IPS-20b (cell line): ENCODE measurements around the gene RAB35.

Experiments
- H3K27ac ChIP-seq: one replicate; pipeline ENCODE4 v1.5.1; 2013; ENCODE audit warnings: low read length
- H3K27me3 ChIP-seq: 2 replicates; pipeline ENCODE4 v1.6.1; 2013; ENCODE audit warnings: mild to moderate bottlenecking, low read length, inconsistent platforms; ENCODE audit not compliant: insufficient read depth
- H3K36me3 ChIP-seq: 2 replicates; pipeline ENCODE4 v1.6.1; 2013; ENCODE audit warnings: low read depth, mild to moderate bottlenecking, inconsistent platforms, low read length, moderate library complexity; ENCODE audit not compliant: insufficient read depth
- H3K4me1 ChIP-seq: 2 replicates; pipeline ENCODE4 v1.6.1; 2013; ENCODE audit warnings: mild to moderate bottlenecking, control low read depth, inconsistent platforms, low read length, moderate library complexity; ENCODE audit not compliant: insufficient read depth
- H3K4me3 ChIP-seq: 2 replicates; pipeline ENCODE4 v1.5.1; 2013; ENCODE audit warnings: mild to moderate bottlenecking, low read length, inconsistent platforms
- H3K9ac ChIP-seq: 2 replicates; pipeline ENCODE4 v1.6.1; 2013; ENCODE audit warnings: low read depth, mild to moderate bottlenecking, inconsistent platforms, low read length, moderate library complexity
- H3K9me3 ChIP-seq: 2 replicates; pipeline ENCODE4 v1.6.1; 2013; ENCODE audit warnings: mild to moderate bottlenecking, low read depth, low read length, inconsistent platforms; ENCODE audit not compliant: insufficient read depth

RAB35 gene

DNA sequence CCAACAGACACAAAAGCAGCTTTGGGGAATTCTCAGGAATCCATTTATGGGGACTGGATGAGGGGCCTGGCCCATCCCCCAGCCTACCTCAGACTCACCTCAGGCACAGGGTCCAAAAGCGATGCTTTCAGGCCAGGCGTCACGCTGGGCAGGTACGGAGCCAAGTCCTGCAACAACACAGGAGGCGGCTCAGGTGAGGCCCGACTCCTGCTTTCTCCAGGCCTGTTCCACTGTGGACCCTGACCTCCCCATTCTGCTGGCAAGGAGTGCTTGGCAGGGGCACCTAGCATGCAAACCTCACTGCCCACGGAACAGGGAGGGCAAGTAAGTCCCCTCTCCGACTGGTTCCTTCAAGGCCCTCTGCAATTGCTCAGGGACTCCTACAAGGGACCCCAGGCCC lies 28.6 kb upstream of the RAB35 start:
- Histone ChIP-seq H3K4me1 (no peaks in the 10 kb centered on the region), H3K36me3 (peaks cover 97% of the 10 kb centered on the region), H3K9ac (no peak overlapping the region), H3K4me3 (no peak overlapping the region), H3K27ac (no peak overlapping the region), H3K27me3 (no peaks in the 10 kb centered on the region), H3K9me3 (no peaks in the 10 kb centered on the region)

DNA sequence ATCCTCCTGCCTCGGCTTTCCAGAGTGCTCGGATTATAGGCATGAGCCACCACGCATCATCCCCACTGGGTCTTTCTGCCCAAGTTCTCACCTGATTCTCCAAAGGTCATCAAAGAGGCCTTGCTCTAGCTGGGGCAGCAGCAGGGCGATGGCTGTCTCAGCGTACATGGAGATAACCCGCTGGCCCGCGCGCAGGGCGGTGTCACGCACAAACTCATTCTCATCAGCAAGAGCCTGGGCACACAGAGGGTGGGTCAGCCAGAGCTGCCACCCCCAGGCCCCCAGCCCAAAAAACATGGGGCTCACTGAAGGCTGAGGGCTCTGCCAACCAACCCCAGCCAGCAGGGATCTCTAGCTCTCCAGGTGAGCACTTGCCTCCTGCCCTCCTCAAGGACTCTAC lies 27.7 kb upstream of the RAB35 start:
- Histone ChIP-seq H3K4me3 (no peak overlapping the region), H3K27ac (no peak overlapping the region), H3K4me1 (no peaks in the 10 kb centered on the region), H3K36me3 (peaks cover 97% of the 10 kb centered on the region), H3K9ac (no peak overlapping the region), H3K27me3 (no peaks in the 10 kb centered on the region), H3K9me3 (no peaks in the 10 kb centered on the region)

DNA sequence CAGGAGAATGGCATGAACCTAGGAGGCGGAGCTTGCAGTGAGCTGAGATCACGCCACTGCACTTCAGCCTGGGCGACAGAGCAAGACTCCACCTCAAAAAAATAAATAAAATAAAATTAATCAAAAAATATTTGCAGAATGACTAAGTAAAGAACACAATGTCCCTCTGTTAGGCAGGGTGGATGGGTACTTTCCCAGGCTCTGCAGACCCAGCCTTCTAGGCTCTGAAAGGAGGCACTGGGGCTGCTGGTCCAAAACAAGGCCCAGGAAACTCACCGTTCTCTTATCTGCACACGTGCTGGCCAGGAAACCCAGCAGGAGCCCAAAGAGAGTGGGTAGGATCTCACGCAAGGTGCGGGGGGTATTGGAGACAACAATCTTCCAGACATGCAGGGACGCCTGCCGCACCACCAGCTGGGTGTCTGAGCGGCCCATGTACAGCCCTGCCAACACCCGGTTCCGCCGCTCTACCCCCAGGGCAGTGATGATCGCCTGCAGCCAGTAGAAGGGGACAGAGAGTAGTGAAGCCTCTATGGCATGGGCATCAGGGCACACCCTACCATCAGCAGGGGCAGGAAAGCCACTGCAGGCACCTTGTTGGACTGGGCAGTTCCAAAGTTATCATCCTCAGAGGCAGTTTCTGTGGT lies 25.8 kb upstream of the RAB35 start:
- no peaks in the 10 kb centered on the region for H3K27me3 ChIP-seq
- no peak overlapping the region for H3K4me3 ChIP-seq
- no peaks in the 10 kb centered on the region for H3K9me3 ChIP-seq
- no peak overlapping the region for H3K27ac ChIP-seq
- H3K9ac ChIP-seq = no peak overlapping the region
- H3K4me1 ChIP-seq = no peaks in the 10 kb centered on the region
- peaks cover 96% of the 10 kb centered on the region for H3K36me3 ChIP-seq

DNA sequence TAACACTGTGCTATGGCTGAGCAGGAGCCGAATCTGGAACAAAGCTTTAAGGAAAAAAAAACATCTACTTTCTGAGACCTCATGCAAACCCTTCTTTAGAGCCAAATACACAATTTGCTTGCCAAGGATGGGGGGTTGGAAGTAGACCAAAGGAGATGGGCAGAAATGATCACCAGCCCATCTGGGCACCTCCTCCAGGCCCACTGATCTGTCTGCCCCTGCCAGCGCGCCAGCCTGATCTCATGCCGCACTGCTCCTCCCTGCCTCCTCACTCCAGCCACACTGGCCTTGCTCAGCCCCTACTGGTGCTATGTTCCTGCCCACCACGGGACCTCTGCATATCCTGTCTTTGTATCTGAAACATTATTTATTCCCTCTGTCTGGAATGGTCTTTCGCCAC lies 24.8 kb upstream of the RAB35 start:
- Histone ChIP-seq H3K27ac (no peak overlapping the region), H3K4me1 (no peaks in the 10 kb centered on the region), H3K36me3 (peaks cover 96% of the 10 kb centered on the region)

GRCh38 chr12:120140603-120141002 lies 24.1 kb upstream of the RAB35 start:
- H3K4me3 ChIP-seq = no peak overlapping the region
- H3K27me3 ChIP-seq = no peaks in the 10 kb centered on the region
- H3K36me3 ChIP-seq = peaks cover 97% of the 10 kb centered on the region
- H3K4me1 ChIP-seq = no peaks in the 10 kb centered on the region
- H3K9ac ChIP-seq = no peak overlapping the region
- no peak overlapping the region for H3K27ac ChIP-seq
- no peaks in the 10 kb centered on the region for H3K9me3 ChIP-seq

More for the DNA sequence above, 24.8 kb upstream of the RAB35 start:
- no peaks in the 10 kb centered on the region for H3K27me3 ChIP-seq
- H3K9ac ChIP-seq = no peak overlapping the region
- no peak overlapping the region for H3K4me3 ChIP-seq
- H3K9me3 ChIP-seq = no peaks in the 10 kb centered on the region

- Histone ChIP-seq H3K4me1 (no peaks in the 10 kb centered on the region), H3K9me3 (no peaks in the 10 kb centered on the region), H3K9ac (no peak overlapping the region), H3K4me3 (no peak overlapping the region), H3K27ac (no peak overlapping the region), H3K27me3 (no peaks in the 10 kb centered on the region), H3K36me3 (peaks cover 97% of the 10 kb centered on the region)
Observed at GRCh38 chr12:120139958-120140357, 23.4 kb upstream of the RAB35 start.

DNA sequence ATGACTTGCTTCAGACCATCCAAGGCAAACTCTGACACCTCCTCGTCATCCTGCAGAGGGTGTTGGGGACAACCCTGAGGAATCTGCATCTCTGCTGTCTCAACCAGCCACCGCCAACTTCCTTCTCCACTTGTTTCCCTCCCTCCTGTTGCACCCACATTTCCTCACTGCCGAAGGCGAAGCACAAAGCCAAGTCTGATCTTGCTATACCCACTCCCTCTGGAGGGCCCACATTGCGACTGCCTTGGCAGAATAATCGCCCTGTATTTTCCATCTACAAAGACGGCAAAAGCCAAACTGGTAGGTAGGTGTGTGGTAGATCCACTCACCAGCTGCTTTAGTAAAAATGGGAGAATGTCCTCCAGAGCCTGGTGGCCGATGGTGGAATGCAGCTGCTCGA lies 21.8 kb upstream of the RAB35 start:
- no peaks in the 10 kb centered on the region for H3K4me1 ChIP-seq
- no peak overlapping the region for H3K4me3 ChIP-seq
- peaks cover 97% of the 10 kb centered on the region for H3K36me3 ChIP-seq
- H3K9ac ChIP-seq = no peak overlapping the region
- H3K27ac ChIP-seq = no peak overlapping the region
- no peaks in the 10 kb centered on the region for H3K9me3 ChIP-seq
- no peaks in the 10 kb centered on the region for H3K27me3 ChIP-seq

GRCh38 chr12:120137833-120138232 lies 21.3 kb upstream of the RAB35 start:
- no peaks in the 10 kb centered on the region for H3K4me1 ChIP-seq
- no peak overlapping the region for H3K9ac ChIP-seq
- no peaks in the 10 kb centered on the region for H3K9me3 ChIP-seq
- no peak overlapping the region for H3K4me3 ChIP-seq
- peaks cover 97% of the 10 kb centered on the region for H3K36me3 ChIP-seq
- no peaks in the 10 kb centered on the region for H3K27me3 ChIP-seq
- no peak overlapping the region for H3K27ac ChIP-seq

DNA sequence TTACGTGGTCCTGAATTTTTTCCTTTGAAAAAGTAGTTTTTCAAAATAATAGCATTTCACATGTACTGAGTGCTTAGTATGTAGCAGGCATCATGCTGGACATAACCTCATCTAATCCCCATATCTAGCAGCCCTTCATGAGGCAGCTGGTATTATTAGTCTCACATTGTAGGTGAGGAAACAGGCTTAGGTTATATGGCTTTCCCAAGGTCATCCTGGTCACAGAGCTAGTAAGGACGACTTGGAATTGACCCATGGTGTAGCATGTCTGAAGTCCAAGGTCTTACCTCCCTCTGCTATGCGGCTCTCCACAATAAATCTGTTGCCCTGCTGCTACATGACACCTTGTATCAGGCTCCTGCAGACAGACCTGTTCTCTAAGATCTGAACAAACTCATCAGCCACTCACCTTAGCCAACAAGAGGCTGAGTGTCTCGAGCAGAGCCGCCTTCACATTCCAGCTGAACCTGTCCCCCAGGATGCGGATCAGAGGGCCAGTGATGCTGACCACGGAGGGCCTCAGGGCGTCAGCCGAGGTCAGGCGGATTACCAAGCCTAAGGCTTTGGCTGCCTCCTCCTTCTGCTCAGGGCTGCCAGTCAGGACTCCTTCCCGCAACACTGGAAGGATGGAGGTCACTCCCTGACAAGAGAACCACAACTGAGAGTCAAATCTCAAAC lies 19.7 kb upstream of the RAB35 start:
- Histone ChIP-seq H3K27ac (no peak overlapping the region), H3K36me3 (peaks cover 99% of the 10 kb centered on the region), H3K9me3 (no peaks in the 10 kb centered on the region), H3K4me3 (no peak overlapping the region), H3K4me1 (no peaks in the 10 kb centered on the region), H3K27me3 (no peaks in the 10 kb centered on the region), H3K9ac (no peak overlapping the region)

- no peaks in the 10 kb centered on the region for H3K27me3 ChIP-seq
- no peaks in the 10 kb centered on the region for H3K4me1 ChIP-seq
- H3K27ac ChIP-seq = no peak overlapping the region
- H3K9ac ChIP-seq = no peak overlapping the region
- H3K4me3 ChIP-seq = no peak overlapping the region
- H3K9me3 ChIP-seq = no peaks in the 10 kb centered on the region
- peaks cover 99% of the 10 kb centered on the region for H3K36me3 ChIP-seq
Observed at GRCh38 chr12:120134307-120134980, 17.9 kb upstream of the RAB35 start.

GRCh38 chr12:120132863-120133385 lies 16.4 kb upstream of the RAB35 start:
- no peak overlapping the region for H3K9ac ChIP-seq
- H3K9me3 ChIP-seq = no peaks in the 10 kb centered on the region
- H3K4me1 ChIP-seq = no peaks in the 10 kb centered on the region
- no peak overlapping the region for H3K27ac ChIP-seq
- H3K36me3 ChIP-seq = peaks cover 100% of the 10 kb centered on the region
- H3K4me3 ChIP-seq = no peak overlapping the region
- no peaks in the 10 kb centered on the region for H3K27me3 ChIP-seq
